ENCODE results near the gene SARS1.

Gene SARS1

GRCh38 chr1:109271458-109271857, 57.7 kb downstream of the SARS1 start:
- no peak overlapping the region for H3K27ac ChIP-seq
- no peaks in the 10 kb centered on the region for H3K36me3 ChIP-seq (ENCODE audit: control insufficient read depth, insufficient read depth, low read length)
- no peak overlapping the region for H3K4me2 ChIP-seq (ENCODE audit: low read length)
- no peak overlapping the region for H3K4me3 ChIP-seq (ENCODE audit: low read depth, low read length)
- H3K4me1 ChIP-seq, result no peaks in the 10 kb centered on the region
- no peaks in the 10 kb centered on the region for H3K27me3 ChIP-seq (ENCODE audit: control insufficient read depth, insufficient read depth, low read length)
- H3K9me3 ChIP-seq (ENCODE audit: control insufficient read depth, low read length), result no peaks in the 10 kb centered on the region
- H3K9ac ChIP-seq, result no peak overlapping the region
- H2AFZ ChIP-seq, result no peak overlapping the region
- no peak for TF ChIP-seq CTCF (IDR thresholded peaks at IDR 0.05)
- no peaks in the 10 kb centered on the region for H3K79me2 ChIP-seq

- H3K4me3 ChIP-seq (ENCODE audit: low read depth, low read length), result no peak overlapping the region
- no peaks in the 10 kb centered on the region for H3K27me3 ChIP-seq (ENCODE audit: control insufficient read depth, insufficient read depth, low read length)
- no peak overlapping the region for H3K9ac ChIP-seq
- no peak overlapping the region for H2AFZ ChIP-seq
- H3K79me2 ChIP-seq, result no peaks in the 10 kb centered on the region
- H3K36me3 ChIP-seq (ENCODE audit: control insufficient read depth, insufficient read depth, low read length), result no peaks in the 10 kb centered on the region
- TF ChIP-seq CTCF (IDR thresholded peaks at IDR 0.05), result no peak
- H3K4me2 ChIP-seq (ENCODE audit: low read length), result no peak overlapping the region
- peaks cover 2% of the 10 kb centered on the region for H3K4me1 ChIP-seq
- no peaks in the 10 kb centered on the region for H3K9me3 ChIP-seq (ENCODE audit: control insufficient read depth, low read length)
- no peak overlapping the region for H3K27ac ChIP-seq
These were observed 58.5 kb downstream of the SARS1 start for GRCh38 chr1:109272021-109272799.

- H3K9ac ChIP-seq, result no peak overlapping the region
- no peak overlapping the region for H3K4me3 ChIP-seq (ENCODE audit: low read depth, low read length)
- no peaks in the 10 kb centered on the region for H3K9me3 ChIP-seq (ENCODE audit: control insufficient read depth, low read length)
- no peak overlapping the region for H3K4me2 ChIP-seq (ENCODE audit: low read length)
- no peaks in the 10 kb centered on the region for H3K79me2 ChIP-seq
- peaks cover 3% of the 10 kb centered on the region for H3K4me1 ChIP-seq
- H3K27me3 ChIP-seq (ENCODE audit: control insufficient read depth, insufficient read depth, low read length), result no peaks in the 10 kb centered on the region
- no peak overlapping the region for H3K27ac ChIP-seq
- H2AFZ ChIP-seq, result no peak overlapping the region
- no peaks in the 10 kb centered on the region for H3K36me3 ChIP-seq (ENCODE audit: control insufficient read depth, insufficient read depth, low read length)
- no peak for TF ChIP-seq CTCF (IDR thresholded peaks at IDR 0.05)
These were observed 59.3 kb downstream of the SARS1 start for GRCh38 chr1:109272831-109273547.

- Histone ChIP-seq H3K36me3 (ENCODE audit: control insufficient read depth, insufficient read depth, low read length) (no peaks in the 10 kb centered on the region), H3K9ac (no peak overlapping the region), H3K4me3 (ENCODE audit: low read depth, low read length) (no peak overlapping the region), H2AFZ (no peak overlapping the region), H3K9me3 (ENCODE audit: control insufficient read depth, low read length) (no peaks in the 10 kb centered on the region), H3K4me2 (ENCODE audit: low read length) (no peak overlapping the region), H3K27ac (no peak overlapping the region), H3K27me3 (ENCODE audit: control insufficient read depth, insufficient read depth, low read length) (no peaks in the 10 kb centered on the region), H3K4me1 (peaks cover 3% of the 10 kb centered on the region), H3K79me2 (no peaks in the 10 kb centered on the region)
- TF ChIP-seq CTCF (IDR thresholded peaks at IDR 0.05), result no peak
These were observed 60.0 kb downstream of the SARS1 start for GRCh38 chr1:109273570-109274288.
